ENCODE results near the gene ZNF467. TPM values are rescaled to one million over a fixed set of nuclear protein-coding genes. Genes with fewer than 3 reads are reported as not detected.

Gene ZNF467
- total RNA-seq, 2 donors from 2014 or later, result 3.2 to 11.0 TPM

DNA sequence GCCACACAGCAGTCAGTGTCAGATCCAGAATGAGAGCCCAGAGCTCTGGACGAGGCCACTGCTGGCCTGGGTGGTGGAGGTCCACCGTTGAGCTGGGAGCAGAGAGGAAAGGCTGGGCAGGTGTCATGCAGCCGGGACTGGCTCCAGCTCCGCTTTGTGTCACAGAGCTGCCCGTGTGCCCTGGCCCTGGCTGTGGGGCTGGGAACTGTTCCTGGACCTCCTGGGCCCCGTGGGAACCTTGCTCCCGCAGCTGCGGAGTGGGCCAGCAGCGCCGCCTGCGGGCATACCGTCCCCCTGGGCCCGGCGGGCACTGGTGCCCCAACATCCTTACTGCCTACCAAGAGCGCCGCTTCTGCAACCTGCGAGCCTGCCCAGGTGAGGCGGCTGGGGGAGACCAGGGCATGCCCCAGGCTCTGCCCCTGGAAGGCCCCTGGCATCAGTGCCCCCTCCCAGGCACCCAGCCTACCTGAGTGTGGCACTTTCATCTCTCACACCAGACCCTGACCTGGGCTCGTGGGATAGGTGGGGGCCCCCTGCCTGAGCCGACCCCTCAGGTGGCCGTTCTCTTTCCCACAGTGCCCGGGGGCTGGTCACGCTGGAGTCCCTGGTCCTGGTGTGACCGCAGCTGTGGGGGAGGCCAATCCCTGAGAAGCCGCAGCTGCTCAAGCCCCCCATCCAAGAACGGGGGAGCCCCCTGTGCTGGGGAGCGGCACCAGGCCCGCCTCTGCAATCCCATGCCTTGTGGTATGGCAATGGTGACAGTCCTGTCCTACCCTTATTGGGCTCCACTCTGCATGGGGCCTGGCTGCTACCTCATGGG lies 46.0 kb upstream of the ZNF467 start:
- H3K36me3 ChIP-seq, result no peaks in the 10 kb centered on the region
- no peaks in the 10 kb centered on the region for H3K27me3 ChIP-seq
- no peak overlapping the region for H3K4me3 ChIP-seq
- TF ChIP-seq, protein P1, sequence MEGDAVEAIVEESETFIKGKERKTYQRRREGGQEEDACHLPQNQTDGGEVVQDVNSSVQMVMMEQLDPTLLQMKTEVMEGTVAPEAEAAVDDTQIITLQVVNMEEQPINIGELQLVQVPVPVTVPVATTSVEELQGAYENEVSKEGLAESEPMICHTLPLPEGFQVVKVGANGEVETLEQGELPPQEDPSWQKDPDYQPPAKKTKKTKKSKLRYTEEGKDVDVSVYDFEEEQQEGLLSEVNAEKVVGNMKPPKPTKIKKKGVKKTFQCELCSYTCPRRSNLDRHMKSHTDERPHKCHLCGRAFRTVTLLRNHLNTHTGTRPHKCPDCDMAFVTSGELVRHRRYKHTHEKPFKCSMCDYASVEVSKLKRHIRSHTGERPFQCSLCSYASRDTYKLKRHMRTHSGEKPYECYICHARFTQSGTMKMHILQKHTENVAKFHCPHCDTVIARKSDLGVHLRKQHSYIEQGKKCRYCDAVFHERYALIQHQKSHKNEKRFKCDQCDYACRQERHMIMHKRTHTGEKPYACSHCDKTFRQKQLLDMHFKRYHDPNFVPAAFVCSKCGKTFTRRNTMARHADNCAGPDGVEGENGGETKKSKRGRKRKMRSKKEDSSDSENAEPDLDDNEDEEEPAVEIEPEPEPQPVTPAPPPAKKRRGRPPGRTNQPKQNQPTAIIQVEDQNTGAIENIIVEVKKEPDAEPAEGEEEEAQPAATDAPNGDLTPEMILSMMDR (IDR thresholded peaks at IDR 0.05), result no peak
- no peak for DNase-seq (ENCODE audit: low spot score)
- no peak overlapping the region for H3K27ac ChIP-seq
- H3K9me3 ChIP-seq, result no peaks in the 10 kb centered on the region
- H3K4me1 ChIP-seq, result no peaks in the 10 kb centered on the region

- Histone ChIP-seq H3K4me3 (no peak overlapping the region), H3K4me1 (no peaks in the 10 kb centered on the region), H3K27me3 (no peaks in the 10 kb centered on the region), H3K36me3 (no peaks in the 10 kb centered on the region), H3K9me3 (no peaks in the 10 kb centered on the region), H3K27ac (no peak overlapping the region)
- no peak for DNase-seq (ENCODE audit: low spot score)
- TF ChIP-seq, protein P1 (IDR thresholded peaks at IDR 0.05), result no peak
Observed at GRCh38 chr7:149818536-149818840, 45.1 kb upstream of the ZNF467 start.

GRCh38 chr7:149817836-149818535 lies 44.6 kb upstream of the ZNF467 start:
- Histone ChIP-seq H3K27me3 (no peaks in the 10 kb centered on the region), H3K27ac (no peak overlapping the region), H3K36me3 (no peaks in the 10 kb centered on the region), H3K9me3 (no peaks in the 10 kb centered on the region), H3K4me1 (no peaks in the 10 kb centered on the region), H3K4me3 (no peak overlapping the region)
- DNase-seq (ENCODE audit: low spot score), result no peak
- TF ChIP-seq, protein P1 (IDR thresholded peaks at IDR 0.05), result no peak

DNA sequence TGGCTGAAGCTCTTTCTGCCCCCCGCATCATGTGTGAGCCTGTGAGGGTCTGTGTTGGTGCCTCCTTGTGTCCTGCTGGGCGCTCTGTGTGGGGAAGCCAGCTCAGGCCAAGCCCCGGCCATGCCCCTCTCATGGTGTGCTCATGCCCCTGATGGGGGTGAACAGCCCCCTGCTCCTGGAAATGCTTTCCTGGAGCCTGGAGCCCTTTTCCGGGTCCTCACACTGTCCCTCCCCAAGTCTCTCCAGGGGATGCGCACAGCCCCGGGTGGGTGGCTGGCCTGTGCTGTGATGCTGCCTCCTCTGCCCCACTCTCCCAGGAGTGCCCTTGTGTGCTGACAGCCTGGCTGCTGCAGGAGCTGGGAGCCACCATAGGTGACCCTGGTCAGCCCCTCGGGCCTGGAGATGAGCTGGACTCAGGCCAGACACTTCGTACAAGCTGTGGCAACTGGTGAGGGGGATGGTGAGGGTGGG lies 43.9 kb upstream of the ZNF467 start:
- TF ChIP-seq, protein P1 (IDR thresholded peaks at IDR 0.05), result no peak
- Histone ChIP-seq H3K4me3 (no peak overlapping the region), H3K27me3 (no peaks in the 10 kb centered on the region), H3K36me3 (no peaks in the 10 kb centered on the region), H3K27ac (no peak overlapping the region), H3K4me1 (no peaks in the 10 kb centered on the region), H3K9me3 (no peaks in the 10 kb centered on the region)
- DNase-seq (ENCODE audit: low spot score), result no peak

- no peaks in the 10 kb centered on the region for H3K9me3 ChIP-seq
- no peaks in the 10 kb centered on the region for H3K4me1 ChIP-seq
- no peak overlapping the region for H3K27ac ChIP-seq
- TF ChIP-seq, protein P1 (IDR thresholded peaks at IDR 0.05), result no peak
- H3K4me3 ChIP-seq, result no peak overlapping the region
- DNase-seq (ENCODE audit: low spot score), result no peak
- H3K27me3 ChIP-seq, result no peaks in the 10 kb centered on the region
- H3K36me3 ChIP-seq, result no peaks in the 10 kb centered on the region
Observed at GRCh38 chr7:149816794-149817193, 43.4 kb upstream of the ZNF467 start.

Measured in right atrium auricular region (tissue), 2 donors.